Effector memory CD4-positive, alpha-beta T cell (primary cell): ENCODE data around the gene FAM107B.
"Not testable (repeated sequence)": the region's sequence is repeated elsewhere in the genome, so short reads cannot be mapped to it uniquely, and the experiment has no call there.

Experiments used
- DNase-seq, 3 donors: peaks; one replicate each; pipeline ENCODE4 v3.0.0-alpha.2; 2020
- H3K27ac ChIP-seq: 2 replicates; pipeline ENCODE4 v1.7.0; 2013; ENCODE audit warnings: mild to moderate bottlenecking, low read length, moderate library complexity; ENCODE audit not compliant: insufficient read depth, poor library complexity, severe bottlenecking
- H3K27me3 ChIP-seq: replicated peaks from 2 replicates; pipeline ENCODE4 v1.7.0; 2013; ENCODE audit warnings: mild to moderate bottlenecking, low read length; ENCODE audit not compliant: insufficient read depth, control insufficient read depth, poor library complexity, severe bottlenecking
- H3K36me3 ChIP-seq: 2 replicates; pipeline ENCODE4 v1.7.0; 2013; ENCODE audit warnings: mild to moderate bottlenecking, low read length, moderate library complexity; ENCODE audit not compliant: control insufficient read depth, insufficient read depth
- H3K4me1 ChIP-seq: 2 replicates; pipeline ENCODE4 v1.7.0; 2013; ENCODE audit warnings: low read length, mild to moderate bottlenecking; ENCODE audit not compliant: control insufficient read depth, insufficient read depth, poor library complexity, severe bottlenecking
- H3K4me3 ChIP-seq: 2 replicates; pipeline ENCODE4 v1.7.0; 2013; ENCODE audit warnings: low read length, low read depth, mild to moderate bottlenecking; ENCODE audit not compliant: insufficient read depth, poor library complexity, severe bottlenecking
- H3K9me3 ChIP-seq: 2 replicates; pipeline ENCODE4 v1.7.0; 2013; ENCODE audit warnings: mild to moderate bottlenecking, low read length, moderate library complexity; ENCODE audit not compliant: control insufficient read depth

Gene FAM107B

GRCh38 chr10:14697281-14697680, 77.4 kb downstream of the FAM107B start:
- DNase-seq: no peak
- Histone ChIP-seq H3K9me3 (no peaks in the 10 kb centered on the region), H3K27ac (no peak overlapping the region), H3K4me3 (no peak overlapping the region), H3K4me1 (no peaks in the 10 kb centered on the region), H3K36me3 (no peaks in the 10 kb centered on the region), H3K27me3 (no peaks in the 10 kb centered on the region)

DNA sequence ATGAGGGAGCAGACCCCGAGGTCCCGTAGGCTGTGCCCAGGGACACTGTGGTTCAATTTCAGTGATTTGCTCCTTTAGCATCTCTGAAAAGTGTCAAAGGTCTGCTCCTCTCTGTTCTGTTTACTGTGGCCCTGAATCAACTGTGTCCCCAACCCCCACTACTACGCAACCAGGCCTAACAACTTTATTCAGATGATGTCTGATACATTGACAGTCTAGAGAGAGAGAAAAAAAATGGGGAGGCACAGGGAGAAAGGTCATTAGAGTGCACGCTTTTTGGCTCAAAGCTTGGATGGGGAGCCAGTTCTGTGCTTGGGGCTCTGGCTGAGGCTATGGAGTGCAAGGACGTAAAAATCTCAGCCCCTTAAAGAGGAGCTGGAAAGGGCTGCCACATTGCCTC, 77.9 kb downstream of the FAM107B start:
- no peak overlapping the region for H3K27ac ChIP-seq
- no peak overlapping the region for H3K4me3 ChIP-seq
- no peaks in the 10 kb centered on the region for H3K9me3 ChIP-seq
- DNase-seq: no peak
- H3K36me3 ChIP-seq: no peaks in the 10 kb centered on the region
- no peaks in the 10 kb centered on the region for H3K4me1 ChIP-seq
- no peaks in the 10 kb centered on the region for H3K27me3 ChIP-seq

- H3K27me3 ChIP-seq: no peaks in the 10 kb centered on the region
- H3K9me3 ChIP-seq: no peaks in the 10 kb centered on the region
- no peak overlapping the region for H3K27ac ChIP-seq
- DNase-seq: no peak
- no peaks in the 10 kb centered on the region for H3K4me1 ChIP-seq
- no peak overlapping the region for H3K4me3 ChIP-seq
- no peaks in the 10 kb centered on the region for H3K36me3 ChIP-seq
Observed at GRCh38 chr10:14695847-14696480, 78.7 kb downstream of the FAM107B start.

- H3K4me3 ChIP-seq: no peak overlapping the region
- DNase-seq: no peak
- H3K4me1 ChIP-seq: no peaks in the 10 kb centered on the region
- no peaks in the 10 kb centered on the region for H3K9me3 ChIP-seq
- H3K36me3 ChIP-seq: no peaks in the 10 kb centered on the region
- no peak overlapping the region for H3K27ac ChIP-seq
- H3K27me3 ChIP-seq: no peaks in the 10 kb centered on the region
Observed at GRCh38 chr10:14693891-14694290, 80.8 kb downstream of the FAM107B start.

DNA sequence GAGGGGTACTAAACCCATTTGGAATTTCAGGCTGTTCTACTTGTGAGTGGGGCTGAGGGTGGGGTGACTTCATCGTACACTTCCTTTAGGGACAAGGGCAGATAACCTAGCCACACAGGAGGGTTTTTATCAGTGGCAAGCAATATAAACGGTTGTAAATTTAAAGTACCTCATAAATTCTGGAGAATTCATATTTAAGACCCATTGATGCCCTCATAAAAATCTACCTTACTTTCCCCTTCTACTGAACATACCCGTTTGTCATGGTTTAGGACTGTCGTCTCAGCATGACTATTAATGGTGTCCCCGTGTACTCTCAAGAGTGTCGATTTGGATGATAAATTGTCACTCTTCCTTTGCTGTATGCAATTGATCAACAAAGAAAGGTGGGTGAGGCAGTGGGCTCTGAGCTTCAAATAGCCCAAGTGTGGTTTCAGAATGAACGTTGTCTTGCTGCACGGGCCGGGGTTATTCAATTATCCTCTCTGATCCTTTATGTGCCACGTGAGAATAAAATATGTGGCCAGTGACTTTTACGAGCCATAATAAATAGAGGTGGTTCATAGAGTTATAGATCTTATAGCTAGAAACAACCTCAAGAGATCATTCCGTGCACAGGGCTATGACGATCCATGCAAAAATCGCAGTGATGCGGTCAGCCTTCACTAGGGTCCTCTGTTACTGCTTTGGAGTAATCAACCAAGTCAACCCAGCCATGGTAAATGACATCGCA, 82.2 kb downstream of the FAM107B start:
- H3K36me3 ChIP-seq: no peaks in the 10 kb centered on the region
- no peaks in the 10 kb centered on the region for H3K9me3 ChIP-seq
- H3K4me1 ChIP-seq: no peaks in the 10 kb centered on the region
- no peak for DNase-seq
- H3K27me3 ChIP-seq: no peaks in the 10 kb centered on the region
- H3K4me3 ChIP-seq: no peak overlapping the region
- no peak overlapping the region for H3K27ac ChIP-seq

- Histone ChIP-seq H3K36me3 (no peaks in the 10 kb centered on the region), H3K9me3 (no peaks in the 10 kb centered on the region), H3K27ac (no peak overlapping the region), H3K4me1 (no peaks in the 10 kb centered on the region), H3K4me3 (no peak overlapping the region), H3K27me3 (no peaks in the 10 kb centered on the region)
- no peak for DNase-seq
Observed at GRCh38 chr10:14691359-14691758, 83.3 kb downstream of the FAM107B start.

GRCh38 chr10:14688606-14689005, 86.1 kb downstream of the FAM107B start:
- Histone ChIP-seq H3K27ac (no peak overlapping the region), H3K4me3 (no peak overlapping the region), H3K36me3 (no peaks in the 10 kb centered on the region), H3K9me3 (no peaks in the 10 kb centered on the region), H3K27me3 (no peaks in the 10 kb centered on the region), H3K4me1 (no peaks in the 10 kb centered on the region)
- DNase-seq: no peak

- H3K36me3 ChIP-seq, H3K27ac ChIP-seq, H3K9me3 ChIP-seq, H3K4me3 ChIP-seq, H3K27me3 ChIP-seq, DNase-seq, H3K4me1 ChIP-seq: not testable (repeated sequence)
Observed at GRCh38 chr10:14688189-14688588, 86.5 kb downstream of the FAM107B start.

GRCh38 chr10:14687340-14687739, 87.4 kb downstream of the FAM107B start:
- H3K4me1 ChIP-seq: no peaks in the 10 kb centered on the region
- H3K9me3 ChIP-seq: no peaks in the 10 kb centered on the region

GRCh38 chr10:14686356-14686755, 88.3 kb downstream of the FAM107B start:
- DNase-seq: no peak
- Histone ChIP-seq H3K27me3 (no peaks in the 10 kb centered on the region), H3K9me3 (no peaks in the 10 kb centered on the region), H3K27ac (no peak overlapping the region), H3K36me3 (no peaks in the 10 kb centered on the region), H3K4me1 (no peaks in the 10 kb centered on the region), H3K4me3 (no peak overlapping the region)

More at GRCh38 chr10:14687340-14687739, 87.4 kb downstream of the FAM107B start:
- no peaks in the 10 kb centered on the region for H3K36me3 ChIP-seq
- H3K27me3 ChIP-seq: no peaks in the 10 kb centered on the region
- H3K4me3 ChIP-seq: no peak overlapping the region
- DNase-seq: no peak
- H3K27ac ChIP-seq: no peak overlapping the region
